SU-DHL-6 (cell line): ENCODE results near the gene ACTRT3.

ENCODE experiments used
- H2AFZ ChIP-seq: fragments of 200-600 bp; sonication (generic); 2 replicates; pipeline ENCODE4 v1.6.1; 2014; ENCODE audit warnings: low read depth, mild to moderate bottlenecking, moderate library complexity, mixed read lengths, antibody characterized with exemption, low read length; ENCODE audit not compliant: severe bottlenecking
- H3F3A ChIP-seq: fragments of 200-600 bp; shearing (Covaris generic); 2 replicates; pipeline ENCODE4 v1.6.0; 2016; ENCODE audit warnings: antibody characterized with exemption, mild to moderate bottlenecking; ENCODE audit not compliant: insufficient read depth
- H3K27ac ChIP-seq: fragments of 200-600 bp; sonication (generic); 2 replicates; pipeline ENCODE4 v1.5.1; 2016; ENCODE audit warnings: low read depth, mild to moderate bottlenecking, low read length, moderate library complexity, mixed read lengths
- H3K27me3 ChIP-seq: fragments of 200-600 bp; sonication (generic), shearing (Covaris generic); 2 replicates; pipeline ENCODE4 v1.6.0; 2014; ENCODE audit warnings: mild to moderate bottlenecking, low read length
- H3K36me3 ChIP-seq: fragments of 200-600 bp; sonication (generic); 2 replicates; pipeline ENCODE4 v1.6.1; 2014; ENCODE audit warnings: mild to moderate bottlenecking, low read length, mixed read lengths
- H3K4me2 ChIP-seq: fragments of 300-600, 200-600 bp; shearing (Covaris generic), sonication (generic); 2 replicates; pipeline ENCODE4 v1.6.0; 2014; ENCODE audit warnings: low read length, low read depth, mild to moderate bottlenecking; ENCODE audit not compliant: poor library complexity, severe bottlenecking
- H3K4me3 ChIP-seq: fragments of 200-600 bp; sonication (generic); 2 replicates; pipeline ENCODE4 v1.5.1; 2014; ENCODE audit warnings: antibody characterized with exemption, low read length, mild to moderate bottlenecking, mixed read lengths; ENCODE audit not compliant: insufficient read depth, poor library complexity, severe bottlenecking
- H3K79me2 ChIP-seq: fragments of 200-600 bp; sonication (generic); 2 replicates; pipeline ENCODE4 v1.6.1; 2014; ENCODE audit warnings: mild to moderate bottlenecking, low read length, moderate library complexity; ENCODE audit not compliant: insufficient read depth
- H3K9ac ChIP-seq: fragments of 200-600 bp; sonication (generic); 2 replicates; pipeline ENCODE4 v1.7.0; 2014; ENCODE audit warnings: mild to moderate bottlenecking, low read length
- H3K9me2 ChIP-seq: fragments of 200-600 bp; sonication (generic); replicated peaks from 2 replicates; pipeline ENCODE4 v1.6.1; 2014; ENCODE audit warnings: low read length; ENCODE audit not compliant: insufficient read depth
- H3K9me3 ChIP-seq: fragments of 200-600 bp; sonication (generic); 2 replicates; pipeline ENCODE4 v1.6.1; 2014; ENCODE audit warnings: low read length, mixed read lengths; ENCODE audit not compliant: insufficient read depth
- H4K20me1 ChIP-seq: fragments of 200-600 bp; sonication (generic); 2 replicates; pipeline ENCODE4 v1.6.1; 2014; ENCODE audit warnings: low read depth, mild to moderate bottlenecking, antibody characterized with exemption, low read length, moderate library complexity, mixed read lengths
- EZH2phosphoT487 ChIP-seq: fragments of 200-600 bp; sonication (generic), shearing (Covaris generic); conservative IDR thresholded peaks from 2 replicates; pipeline ENCODE4 v1.6.1; 2018; ENCODE audit warnings: mild to moderate bottlenecking, antibody characterized with exemption, low read length, moderate library complexity, mixed read lengths
- TF ChIP-seq, protein P1 (sequence below): fragments of 200-600 bp; sonication (generic); IDR thresholded peaks from one replicate; pipeline ENCODE4 v1.5.1; 2017; ENCODE audit warnings: antibody characterized with exemption, mild to moderate bottlenecking, low read length, moderate library complexity; ENCODE audit not compliant: insufficient read depth, poor library complexity, severe bottlenecking

ACTRT3 gene

DNA sequence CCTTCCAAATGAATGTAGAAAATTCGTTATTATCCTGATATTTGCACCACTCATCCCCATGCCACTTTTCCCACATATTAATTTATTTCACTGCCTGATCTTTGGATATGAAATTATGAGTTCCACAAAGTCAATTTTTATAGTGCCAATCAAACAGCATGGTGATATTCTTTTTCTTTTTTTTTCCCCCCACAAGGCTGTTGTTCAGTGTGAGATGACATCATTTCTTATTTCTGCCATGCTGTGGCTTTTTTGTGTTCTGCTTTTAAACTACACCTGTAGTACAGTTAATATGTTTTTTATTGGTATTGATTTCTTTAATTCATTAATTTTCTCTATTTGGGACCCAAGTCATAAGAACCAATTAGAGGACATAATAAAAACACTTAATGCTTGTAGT is 18.4 kb upstream of the ACTRT3 start:
- Histone ChIP-seq H3K9me3 (no peaks in the 10 kb centered on the region), H3K9ac (no peak overlapping the region), H3K79me2 (no peaks in the 10 kb centered on the region), H3K27me3 (no peaks in the 10 kb centered on the region), H3K9me2 (no peaks in the 10 kb centered on the region), H3K4me3 (no peak overlapping the region), H2AFZ (no peak overlapping the region), H3K4me2 (no peak overlapping the region), H3F3A (peaks cover 7% of the 10 kb centered on the region; the same call in 1 of the 2 replicates), H4K20me1 (no peaks in the 10 kb centered on the region), H3K36me3 (peaks cover 64% of the 10 kb centered on the region), H3K27ac (no peak overlapping the region)
- TF ChIP-seq EZH2phosphoT487, result no peak
- TF ChIP-seq, protein P1, sequence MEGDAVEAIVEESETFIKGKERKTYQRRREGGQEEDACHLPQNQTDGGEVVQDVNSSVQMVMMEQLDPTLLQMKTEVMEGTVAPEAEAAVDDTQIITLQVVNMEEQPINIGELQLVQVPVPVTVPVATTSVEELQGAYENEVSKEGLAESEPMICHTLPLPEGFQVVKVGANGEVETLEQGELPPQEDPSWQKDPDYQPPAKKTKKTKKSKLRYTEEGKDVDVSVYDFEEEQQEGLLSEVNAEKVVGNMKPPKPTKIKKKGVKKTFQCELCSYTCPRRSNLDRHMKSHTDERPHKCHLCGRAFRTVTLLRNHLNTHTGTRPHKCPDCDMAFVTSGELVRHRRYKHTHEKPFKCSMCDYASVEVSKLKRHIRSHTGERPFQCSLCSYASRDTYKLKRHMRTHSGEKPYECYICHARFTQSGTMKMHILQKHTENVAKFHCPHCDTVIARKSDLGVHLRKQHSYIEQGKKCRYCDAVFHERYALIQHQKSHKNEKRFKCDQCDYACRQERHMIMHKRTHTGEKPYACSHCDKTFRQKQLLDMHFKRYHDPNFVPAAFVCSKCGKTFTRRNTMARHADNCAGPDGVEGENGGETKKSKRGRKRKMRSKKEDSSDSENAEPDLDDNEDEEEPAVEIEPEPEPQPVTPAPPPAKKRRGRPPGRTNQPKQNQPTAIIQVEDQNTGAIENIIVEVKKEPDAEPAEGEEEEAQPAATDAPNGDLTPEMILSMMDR, result no peak

GRCh38 chr3:169787120-169787519 is 17.8 kb upstream of the ACTRT3 start:
- no peaks in the 10 kb centered on the region for H4K20me1 ChIP-seq
- H3K9me2 ChIP-seq, result no peaks in the 10 kb centered on the region
- no peaks in the 10 kb centered on the region for H3K79me2 ChIP-seq
- H3K9me3 ChIP-seq, result no peaks in the 10 kb centered on the region
- H3K9ac ChIP-seq, result no peak overlapping the region
- no peak overlapping the region for H3K4me2 ChIP-seq
- H3K4me3 ChIP-seq, result no peak overlapping the region
- no peaks in the 10 kb centered on the region for H3K27me3 ChIP-seq
- no peak for TF ChIP-seq EZH2phosphoT487
- TF ChIP-seq, protein P1, result no peak
- H3F3A ChIP-seq, result peaks cover 7% of the 10 kb centered on the region; the same call in 1 of the 2 replicates
- peaks cover 68% of the 10 kb centered on the region for H3K36me3 ChIP-seq
- H2AFZ ChIP-seq, result no peak overlapping the region
- H3K27ac ChIP-seq, result no peak overlapping the region

DNA sequence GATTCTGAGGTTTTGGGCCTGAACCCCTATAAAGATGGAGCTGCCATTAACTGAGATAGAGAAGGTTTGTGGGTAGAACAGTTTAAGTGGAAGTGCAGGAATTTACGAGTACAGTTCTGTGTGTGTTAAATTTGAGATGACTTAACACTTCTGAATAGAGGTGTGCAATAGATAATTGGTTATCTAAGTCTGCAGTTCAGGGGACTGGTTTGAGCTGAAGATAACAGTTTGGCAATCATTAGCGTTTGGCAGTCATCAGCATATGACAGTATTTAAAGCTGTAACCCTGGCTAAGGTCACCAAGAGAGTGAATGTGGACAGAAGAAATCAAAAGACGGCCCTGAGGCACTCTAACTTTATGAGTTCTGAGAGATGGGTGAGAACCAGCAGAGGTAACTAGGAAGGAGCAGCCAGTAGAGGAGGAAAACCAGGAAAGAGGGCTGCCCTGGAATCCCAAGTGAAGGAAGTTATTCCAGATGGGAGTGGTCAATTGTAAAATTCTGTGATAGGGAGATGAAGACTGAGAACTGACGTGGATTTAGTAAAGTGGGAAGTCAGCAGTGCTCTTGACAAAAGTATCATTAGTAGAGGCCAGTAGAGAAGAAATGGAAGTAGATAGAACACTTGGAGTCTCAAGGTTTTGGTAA is 12.0 kb upstream of the ACTRT3 start:
- Histone ChIP-seq H3K9ac (no peak overlapping the region), H3K4me3 (no peak overlapping the region), H3K79me2 (peaks cover 14% of the 10 kb centered on the region), H4K20me1 (no peaks in the 10 kb centered on the region), H3K9me2 (no peaks in the 10 kb centered on the region), H3K9me3 (no peaks in the 10 kb centered on the region), H3F3A (peaks cover 11% of the 10 kb centered on the region; the same call in 1 of the 2 replicates), H2AFZ (no peak overlapping the region), H3K27ac (no peak overlapping the region), H3K27me3 (no peaks in the 10 kb centered on the region), H3K4me2 (no peak overlapping the region), H3K36me3 (peaks cover 71% of the 10 kb centered on the region)
- no peak for TF ChIP-seq EZH2phosphoT487
- TF ChIP-seq, protein P1, result no peak
